K562 (cell line): ENCODE results near the gene MTMR3. TPM values are rescaled to one million over a fixed set of nuclear protein-coding genes. Genes with fewer than 3 reads are reported as not detected.
A peak's percentile ranks its signal among the peaks of the same experiment; 100 is the strongest.

Experiments used
- ATAC-seq: fragments of 200-7000 bp; cut with Tn5 transposase; 3 replicates; pipeline ENCODE4 v1.9.1; 2020; ENCODE audit warnings: moderate library complexity
- BruUV-seq: library from RNA; stranded (reverse); fragments of 400-500 nt; replicated peaks from 2 replicates; lab custom pipeline; 2021; lab: Mats Ljungman, UMichigan
- CTCF ChIA-PET: fragments of 300-600 bp; formaldehyde crosslinking; extraction: SDS; loops from one replicate; lab custom pipeline; 2021; ENCODE audit warnings: low intra/inter-chr PET ratio; lab: Yijun Ruan, JAX
- POLR2A ChIA-PET: fragments of 300-600, 350-650 bp; sonication (Branson Sonifier 250); formaldehyde crosslinking; extraction: SDS; loops from one replicate; lab custom pipeline; 2021; ENCODE audit warnings: antibody characterized with exemption, inconsistent platforms; lab: Yijun Ruan, JAX
- DNase-seq, 4 experiments: peaks; one replicate each; pipeline versions ENCODE4 v3.0.0 to v3.0.0-alpha.2; 2011 to 2018; ENCODE audit warnings: low spot score in 3 of 4, mixed read lengths in 3 of 4; ENCODE audit errors: extremely low read depth in 1 of 4
- FAIRE-seq: peaks from 2 replicates; lab custom pipeline; 2011; peaks lifted over from hg19 to GRCh38; lab: Jason Lieb, UNC
- H2AFZ ChIP-seq: 2 replicates; pipeline ENCODE4 v1.6.0; 2011; ENCODE audit warnings: low read depth, low read length, control low read depth, inconsistent platforms
- H3K27ac ChIP-seq: fragments of 200-600 bp; 3 replicates; pipeline ENCODE4 v1.8.0; 2011; ENCODE audit warnings: low read depth, mild to moderate bottlenecking, control low read depth, inconsistent platforms, low read length, moderate library complexity, mixed read lengths; ENCODE audit errors: extremely low read depth
- H3K27me3 ChIP-seq, 2 experiments: fragments of 300-600 bp in 1 of 2; 2 replicates in 1 of 2; 3 replicates in 1 of 2; pipeline versions ENCODE4 v1.6.0 to v1.8.0; 2011; ENCODE audit warnings: inconsistent platforms in 2 of 2, low read length in 2 of 2, mild to moderate bottlenecking in 1 of 2, mixed read lengths in 1 of 2, moderate library complexity in 1 of 2; ENCODE audit not compliant: control insufficient read depth in 2 of 2, insufficient read depth in 2 of 2
- H3K36me3 ChIP-seq: fragments of 300-600 bp; 3 replicates; pipeline ENCODE4 v1.8.0; 2011; ENCODE audit warnings: mild to moderate bottlenecking, low read length, inconsistent platforms; ENCODE audit not compliant: control insufficient read depth, insufficient read depth
- H3K4me1 ChIP-seq, 2 experiments: fragments of 200-600 bp in 1 of 2; replicated peaks in 1 of 2; 2 replicates in 1 of 2; 3 replicates in 1 of 2; pipeline versions ENCODE4 v1.5.1 to v1.8.0; 2011; ENCODE audit warnings: inconsistent platforms in 2 of 2, low read length in 2 of 2, mild to moderate bottlenecking in 1 of 2, mixed read lengths in 1 of 2, moderate library complexity in 1 of 2; ENCODE audit not compliant: control insufficient read depth in 2 of 2, insufficient read depth in 2 of 2
- H3K4me2 ChIP-seq: 2 replicates; pipeline ENCODE4 v1.6.1; 2011; ENCODE audit warnings: low read length, control low read depth, inconsistent platforms, mixed read lengths; ENCODE audit not compliant: insufficient read depth
- H3K4me3 ChIP-seq: fragments of 200-600 bp; sonication (generic), shearing (Covaris generic); 2 replicates; pipeline ENCODE4 v1.5.1; 2016; ENCODE audit warnings: control low read depth, inconsistent platforms
- H3K79me2 ChIP-seq: fragments of 200-600 bp; 3 replicates; pipeline ENCODE4 v1.8.0; 2011; ENCODE audit warnings: low read length, inconsistent platforms; ENCODE audit not compliant: control insufficient read depth, insufficient read depth
- H3K9ac ChIP-seq, 2 experiments: 2 replicates each; pipeline versions ENCODE4 v1.6.0 to v1.6.1; 2011; ENCODE audit warnings: low read depth in 2 of 2, low read length in 2 of 2, control low read depth in 1 of 2, inconsistent platforms in 1 of 2, mild to moderate bottlenecking in 1 of 2, mixed read lengths in 1 of 2; ENCODE audit not compliant: insufficient read depth in 1 of 2
- H3K9me1 ChIP-seq: one replicate; pipeline ENCODE4 v1.6.0; 2011; ENCODE audit warnings: inconsistent platforms, mild to moderate bottlenecking, low read length, moderate library complexity; ENCODE audit not compliant: control insufficient read depth, insufficient read depth
- H3K9me3 ChIP-seq: replicated peaks from 2 replicates; pipeline ENCODE4 v1.5.1; 2011; ENCODE audit warnings: low read depth, low read length, inconsistent platforms; ENCODE audit not compliant: control insufficient read depth, insufficient read depth
- H4K20me1 ChIP-seq: replicated peaks from 2 replicates; pipeline ENCODE4 v1.6.1; 2011; ENCODE audit warnings: low read length, inconsistent platforms, mixed read lengths; ENCODE audit not compliant: control insufficient read depth, insufficient read depth
- BRD4 ChIP-seq: fragments of 200-600 bp; sonication (generic); IDR thresholded peaks from 2 replicates; pipeline ENCODE4 v1.6.1; 2017; ENCODE audit warnings: inconsistent platforms
- EGR1 ChIP-seq: fragments of 450-650 bp; conservative IDR thresholded peaks from 2 replicates; pipeline ENCODE4 v1.6.1; 2017; ENCODE audit warnings: mild to moderate bottlenecking
- MTF1 ChIP-seq: fragments of 250-450 bp; sonication (Bioruptor Pico); IDR thresholded peaks from 2 replicates; pipeline ENCODE4 v1.9.0; 2021; ENCODE audit warnings: moderate library complexity, mild to moderate bottlenecking, inconsistent platforms, borderline replicate concordance
- SMARCE1 ChIP-seq: fragments of 450-650 bp; IDR thresholded peaks from 2 replicates; pipeline ENCODE4 v1.7.1; 2016; ENCODE audit warnings: mild to moderate bottlenecking
- ZBTB49 ChIP-seq: sonication (generic); formaldehyde crosslinking; IDR thresholded peaks from 2 replicates; pipeline ENCODE4 v1.8.0; 2022; ENCODE audit warnings: missing genetic modification reagents, mild to moderate bottlenecking, borderline replicate concordance
- WGBS: fragments of 100-300 bp; shearing (Covaris generic); methylation state at CpG from one replicate; pipeline ENCODE4 v1.1.6; 2016; ENCODE audit warnings: low coverage, mixed read lengths; ENCODE audit not compliant: insufficient coverage; ENCODE audit errors: missing lambda C conversion rate; 5-methylcytosine and 5-hydroxymethylcytosine counted together
- in situ Hi-C: fragments of 300-500 bp; cut with MboI; formaldehyde crosslinking; loops from 4 replicates; pipeline ENCODE4 v1.15.0; 2018; ENCODE audit warnings: inconsistent platforms, mixed read lengths
- intact Hi-C: fragments of 100-400 bp; cut with micrococcal nuclease; formaldehyde crosslinking; loops from 2 replicates; pipeline ENCODE4 v1.14.2; 2022
- polyA plus RNA-seq, 8 experiments: library from polyadenylated mRNA; depleted of rRNA in 4 of 8; stranded (reverse) in 5 of 8; unstranded in 3 of 8; fragments of >200 nt; fragmentation: Nextera tagmentation in 2 of 8; fragmentation: Illumina TruSeq in 1 of 8; extraction: Ambion mirVana in 2 of 8; extraction: Trizol in 1 of 8; gene quantifications; 2 replicates each; pipeline versions ENCODE4 v1.2.1 to v1.2.3, GENCODE V29; 2011 to 2014; ENCODE audit warnings: inconsistent platforms in 1 of 8, missing spikeins in 1 of 8
- total RNA-seq, 7 experiments: library from RNA; depleted of rRNA in 6 of 7; stranded (reverse); fragments of >200 nt in 6 of 7; fragmentation: Illumina TruSeq in 2 of 7; extraction: Trizol in 2 of 7; gene quantifications; 2 replicates each; pipeline versions ENCODE4 v1.2.1 to v1.2.3, GENCODE V29; 2011 to 2021; ENCODE audit warnings: low replicate concordance in 1 of 7

MTMR3 gene
- total and polyA plus RNA-seq, 9 of the 15 experiments (the other 6 are each of a cell fraction or from before 2014, with no cell fraction given), result 1.6 to 13.7 (median 7.9) TPM

DNA sequence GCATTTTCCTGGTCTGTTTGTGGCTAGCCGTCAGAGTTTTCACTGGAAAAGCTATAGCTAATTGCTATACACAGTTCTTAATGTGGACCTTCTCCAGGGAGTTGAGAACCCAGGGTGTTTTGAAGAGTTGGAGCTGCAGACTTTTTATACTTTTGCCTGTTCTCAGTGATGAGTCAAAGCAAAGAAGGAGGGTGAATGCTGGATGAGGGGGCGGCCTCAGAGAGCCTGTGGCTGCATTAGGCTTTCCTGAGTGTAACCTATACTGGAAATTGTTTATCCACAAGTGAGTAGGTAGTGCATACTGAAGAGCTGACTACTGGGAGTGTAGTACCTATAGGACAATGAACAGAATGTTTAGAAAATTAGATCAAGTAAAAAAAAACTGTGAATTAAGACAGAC is 117.6 kb downstream of the MTMR3 start:
- Histone ChIP-seq H3K4me1 (no peaks in the 10 kb centered on the region), H3K4me3 (no peak overlapping the region), H3K9ac (no peak overlapping the region), H2AFZ (no peak overlapping the region), H3K27me3 (no peaks in the 10 kb centered on the region), H3K9me1 (no peaks in the 10 kb centered on the region), H3K79me2 (no peaks in the 10 kb centered on the region), H3K4me2 (no peak overlapping the region), H4K20me1 (no peaks in the 10 kb centered on the region), H3K36me3 (peaks cover 11% of the 10 kb centered on the region; the same call in 1 of the 3 replicates), H3K9me3 (no peaks in the 10 kb centered on the region), H3K27ac (no peak overlapping the region)
- ChIA-PET POLR2A (no interaction called here), CTCF (no interaction called here)
- 94% methylated on average over 2 of the region's 2 CpGs for WGBS
- FAIRE-seq (no peak), DNase-seq (no peak), ATAC-seq (no peak)
- intact Hi-C loops, result no loop called here
- no TSS peak for BruUV-seq
- in situ Hi-C loops, result loop anchor here (10.0 kb wide), 2 partner anchors 186 to 356 kb away; no protein-coding TSS in a partner anchor
- no peak for TF ChIP-seq ZBTB49 (CRISPR knock-in tag)
- no peak for TF ChIP-seq MTF1 (CRISPR knock-in tag)
- 0 out of 2 replicates have a peak, but pooled peaks have one; percentile 7 for TF ChIP-seq EGR1
- no peak for TF ChIP-seq BRD4
- TF ChIP-seq SMARCE1, result no peak
